NCI-H524 (cell line): ENCODE results near the gene NKAIN4.

Experiments
- DNase-seq, 2 experiments: peaks; one replicate each; lab custom pipeline; 2025; lab: John Stamatoyannopoulos, UW

The NKAIN4 gene

GRCh38 chr20:63274381-63275228, 20.3 kb upstream of the NKAIN4 start:
- no peak for DNase-seq

- DNase-seq: no peak
Measured at GRCh38 chr20:63273635-63274380, 19.5 kb upstream of the NKAIN4 start.

DNA sequence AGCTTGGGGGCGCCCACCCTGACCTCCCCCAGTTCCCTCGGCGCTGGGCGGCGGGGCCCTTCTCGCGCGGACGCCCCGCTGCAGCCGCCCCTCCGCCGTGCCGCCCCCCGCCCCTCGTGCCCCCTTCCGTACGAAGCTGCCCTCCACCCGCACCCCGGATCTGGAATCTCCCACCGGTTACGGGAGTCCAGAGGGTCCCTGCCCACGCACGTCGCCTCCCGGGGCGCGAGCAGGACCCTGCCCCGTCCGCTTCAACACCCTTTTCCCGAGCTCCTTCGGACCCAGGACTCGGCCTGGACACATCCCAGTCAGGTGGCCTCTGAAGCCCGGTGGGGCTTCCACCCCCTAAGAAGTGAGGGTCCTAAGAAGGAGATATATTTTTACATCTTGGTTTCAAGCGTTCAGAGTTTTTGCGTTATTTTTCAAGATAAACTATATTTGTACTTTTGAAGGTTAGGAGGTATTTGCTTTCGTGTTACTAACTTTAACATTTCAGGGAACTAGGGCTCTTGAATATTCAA, 18.9 kb upstream of the NKAIN4 start:
- DNase-seq: no peak

DNA sequence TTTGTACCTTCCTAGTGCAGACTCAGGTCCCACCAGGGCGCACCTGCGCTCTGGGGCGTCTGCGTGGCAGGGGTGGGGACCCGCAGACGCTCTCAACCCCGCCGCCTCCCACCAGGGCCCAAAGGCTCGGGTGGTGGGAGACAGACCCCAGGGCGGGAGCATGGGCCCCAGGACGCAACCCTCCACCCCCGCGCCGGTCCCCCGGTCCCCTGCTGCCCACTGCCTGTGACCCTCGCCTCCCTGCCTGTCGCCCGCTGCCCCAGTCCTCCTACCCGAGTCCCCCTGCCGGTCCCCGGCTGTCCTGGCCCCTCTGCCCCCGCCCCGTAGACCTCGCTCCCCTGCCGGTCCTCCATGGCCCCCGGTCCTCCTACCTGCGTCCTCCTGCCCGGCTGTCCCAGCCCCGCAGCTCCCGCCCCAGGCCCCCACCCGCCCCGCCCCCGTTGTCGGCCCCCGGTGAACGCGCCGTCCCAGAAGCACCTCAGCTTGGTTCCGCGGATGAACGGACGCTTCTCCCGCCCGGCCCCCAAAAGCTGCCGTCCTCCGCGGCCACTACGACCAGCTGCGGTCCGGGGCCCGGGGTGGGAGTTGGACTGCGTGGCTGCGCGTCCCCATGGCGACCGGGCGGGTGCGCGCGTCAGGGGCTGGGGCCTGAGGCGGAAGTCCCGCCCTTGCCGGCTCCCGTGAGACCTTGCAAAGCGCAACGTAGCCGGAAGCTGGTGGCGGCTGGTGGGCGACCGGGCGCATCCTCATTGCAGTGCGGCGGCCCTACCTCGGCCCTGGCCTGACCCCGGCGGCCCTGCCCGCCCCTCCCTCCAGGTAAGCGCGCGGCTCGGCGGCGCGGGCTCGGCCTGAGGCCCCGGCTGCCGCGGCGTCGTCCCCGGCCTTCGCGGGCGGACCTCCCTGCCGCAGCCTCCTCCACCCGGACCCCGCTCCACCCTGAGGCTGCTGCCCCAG, 18.1 kb upstream of the NKAIN4 start, which contains the start of gene ARFGAP1:
TSS of gene ARFGAP1 (plus strand) at position 709 of the 954 bp plus-strand sequence. CDS start 2,768 bp downstream, outside the sequence.
- DNase-seq: peak; percentile 41 to 80

- DNase-seq: no peak
Measured at GRCh38 chr20:63270606-63271325, 16.5 kb upstream of the NKAIN4 start.

- DNase-seq: no peak
Measured at GRCh38 chr20:63269724-63270123, 15.5 kb upstream of the NKAIN4 start.

DNA sequence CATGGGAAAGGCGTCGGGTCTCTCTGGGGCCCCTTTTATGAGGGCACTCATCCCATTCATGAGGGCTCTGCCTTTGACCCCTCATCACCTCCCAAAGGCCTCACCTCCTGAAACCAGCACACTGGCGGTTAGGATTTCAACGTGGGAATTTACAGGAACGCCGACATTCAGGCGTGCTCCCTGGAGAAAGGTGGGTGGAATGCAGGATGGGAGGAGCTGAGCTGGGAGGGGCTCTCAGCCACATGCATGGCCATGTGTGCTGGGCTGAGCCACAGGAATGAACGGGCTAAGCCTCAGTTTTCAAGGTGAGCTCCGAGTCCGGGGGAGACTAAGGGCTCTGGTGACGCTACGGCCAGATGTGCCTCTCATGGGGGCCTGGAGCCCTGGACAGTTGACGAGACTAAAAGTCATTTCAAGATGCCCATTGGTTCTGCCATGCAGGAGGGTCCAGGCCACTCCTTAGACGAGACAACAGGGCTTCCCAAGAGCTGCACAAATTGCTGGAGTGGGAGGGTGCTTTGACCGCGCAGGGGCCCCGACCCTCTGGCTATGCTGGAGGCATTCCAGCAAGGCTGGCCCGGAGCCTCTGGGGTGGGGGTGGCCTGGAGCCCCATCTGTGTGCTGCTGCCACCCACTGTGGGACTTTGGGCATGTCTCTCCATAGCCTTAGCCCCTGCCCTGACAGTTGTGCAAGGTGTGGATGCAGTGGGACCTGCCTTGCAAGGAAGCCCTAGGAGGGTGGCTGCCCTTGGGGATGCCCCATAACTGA, 14.6 kb upstream of the NKAIN4 start:
- DNase-seq: no peak

GRCh38 chr20:63268256-63268655, 14.0 kb upstream of the NKAIN4 start:
- peak; percentile 18 to 42 for DNase-seq

- DNase-seq: no peak
Measured at GRCh38 chr20:63267691-63268090, 13.4 kb upstream of the NKAIN4 start.

DNA sequence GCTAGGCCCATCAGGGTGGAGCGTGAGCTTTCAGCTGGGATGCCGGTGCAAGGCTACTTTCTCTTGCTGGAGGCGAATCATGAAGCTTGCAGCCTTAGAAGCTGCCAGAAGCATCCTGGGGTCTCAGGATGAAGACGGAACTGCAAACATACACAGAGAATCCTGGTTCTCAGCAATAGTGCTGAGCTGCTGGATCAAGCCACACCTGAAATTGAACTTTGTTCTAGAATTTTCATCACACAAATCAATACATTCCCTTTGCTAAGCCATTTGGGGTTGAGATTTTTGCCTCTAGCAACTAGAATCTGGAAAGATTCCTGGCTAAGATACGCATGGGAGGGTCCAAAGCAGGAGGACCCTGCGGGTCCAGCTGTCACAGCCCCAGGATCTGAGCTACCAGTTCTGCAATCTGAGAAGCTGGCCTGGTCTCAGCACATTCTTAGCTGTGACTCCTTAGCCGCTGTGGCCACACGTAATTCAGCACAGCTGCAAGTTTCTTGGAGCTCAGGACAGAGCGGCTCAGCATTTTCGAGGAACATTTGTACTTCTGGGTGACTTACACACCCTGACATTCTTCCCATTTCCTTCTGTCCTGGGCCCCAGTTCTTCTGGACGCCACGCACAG, 11.7 kb upstream of the NKAIN4 start:
- DNase-seq: no peak

DNA sequence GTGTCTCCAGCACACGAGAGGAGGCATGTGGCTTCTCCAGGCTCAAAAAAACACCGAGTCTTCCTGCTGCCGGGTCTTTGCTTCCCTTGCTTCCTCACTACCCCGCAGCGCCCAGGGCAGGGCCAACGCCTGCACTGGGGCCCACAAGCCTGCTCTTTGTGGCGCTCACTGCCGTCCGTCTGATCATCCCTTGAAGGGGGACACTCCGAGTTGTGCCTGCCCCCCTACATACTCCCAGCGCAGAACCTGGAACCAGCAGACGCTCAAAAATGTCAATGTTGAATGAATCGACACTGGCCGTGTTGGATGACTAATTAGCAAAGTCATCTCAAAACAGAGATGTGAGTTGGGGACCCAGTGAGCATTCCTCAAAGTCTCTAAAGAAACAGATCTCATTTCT, 10.3 kb upstream of the NKAIN4 start:
- DNase-seq: no peak

- no peak for DNase-seq
Measured at GRCh38 chr20:63264000-63264399, 9.7 kb upstream of the NKAIN4 start.

GRCh38 chr20:63262836-63263235, 8.6 kb upstream of the NKAIN4 start:
- DNase-seq: no peak

DNA sequence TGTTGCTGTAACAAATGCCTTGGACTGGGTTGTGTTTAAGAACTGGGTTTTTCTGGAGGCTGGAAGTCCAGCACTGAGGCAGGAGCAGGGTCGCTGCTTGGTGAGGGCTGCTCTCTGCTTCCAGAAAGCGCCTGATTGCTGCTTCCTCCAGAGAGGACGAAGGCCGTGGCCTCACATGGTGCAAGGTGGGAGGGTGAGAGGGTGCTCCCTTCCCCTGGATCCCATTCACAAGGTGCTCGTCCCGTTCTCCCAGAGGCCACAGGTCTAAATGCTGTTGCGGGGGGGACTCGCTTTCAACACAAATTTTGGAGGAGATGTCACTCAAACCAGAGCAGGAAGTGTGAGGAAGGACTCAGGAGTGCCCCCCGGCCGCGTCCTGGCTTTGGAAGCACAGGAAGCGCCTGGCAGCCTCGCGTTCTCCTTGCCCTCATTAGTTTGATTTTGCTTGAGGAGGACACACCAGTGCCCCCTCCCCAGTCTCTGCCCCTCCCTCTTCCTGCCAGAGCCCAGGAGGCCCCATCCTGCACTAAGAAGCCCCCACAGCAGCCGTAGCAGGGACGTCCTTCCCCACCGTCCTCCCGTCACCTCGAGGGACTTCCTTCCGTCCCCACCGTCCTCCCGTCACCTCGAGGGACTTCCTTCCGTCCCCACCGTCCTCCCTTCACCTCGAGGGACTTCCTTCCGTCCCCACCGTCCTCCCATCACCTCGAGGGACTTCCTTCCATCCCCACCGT, 7.7 kb upstream of the NKAIN4 start:
- no peak for DNase-seq

DNA sequence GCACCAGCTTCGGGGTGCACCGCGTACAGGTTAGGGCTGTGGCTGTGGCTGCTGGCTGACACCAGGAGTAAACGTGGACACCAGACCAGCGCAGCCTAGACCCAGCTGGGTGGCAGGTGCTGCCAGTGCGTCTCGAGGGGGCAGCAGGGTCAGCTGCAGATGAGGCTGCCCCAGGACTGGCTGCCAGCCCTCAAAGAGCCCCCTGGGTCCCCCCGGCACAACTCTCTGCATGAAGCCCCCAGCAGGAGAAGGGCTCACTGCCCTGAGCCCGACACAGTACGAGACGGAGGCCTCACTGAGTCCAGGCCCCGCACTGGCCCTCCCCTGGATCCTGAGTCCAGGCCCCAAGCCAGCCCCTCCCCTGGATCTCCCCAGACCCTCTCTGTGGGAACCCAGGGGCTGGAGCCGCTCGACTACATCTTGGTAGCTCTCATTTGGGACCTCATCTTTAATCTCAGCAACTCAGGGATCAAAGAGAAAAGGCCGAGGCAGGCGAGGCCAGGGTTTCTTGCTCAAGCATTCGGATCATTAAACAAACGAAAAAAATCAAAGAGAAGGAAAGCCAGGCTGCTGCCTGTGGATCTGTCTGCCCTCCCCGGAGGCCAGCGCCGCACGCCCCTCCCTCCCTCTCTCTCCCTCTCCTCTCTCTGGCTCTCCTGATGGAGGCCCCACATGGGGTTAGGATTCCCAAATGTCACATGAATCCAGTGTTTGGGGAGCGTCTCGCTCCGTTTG, 7.0 kb upstream of the NKAIN4 start:
- DNase-seq: no peak

DNA sequence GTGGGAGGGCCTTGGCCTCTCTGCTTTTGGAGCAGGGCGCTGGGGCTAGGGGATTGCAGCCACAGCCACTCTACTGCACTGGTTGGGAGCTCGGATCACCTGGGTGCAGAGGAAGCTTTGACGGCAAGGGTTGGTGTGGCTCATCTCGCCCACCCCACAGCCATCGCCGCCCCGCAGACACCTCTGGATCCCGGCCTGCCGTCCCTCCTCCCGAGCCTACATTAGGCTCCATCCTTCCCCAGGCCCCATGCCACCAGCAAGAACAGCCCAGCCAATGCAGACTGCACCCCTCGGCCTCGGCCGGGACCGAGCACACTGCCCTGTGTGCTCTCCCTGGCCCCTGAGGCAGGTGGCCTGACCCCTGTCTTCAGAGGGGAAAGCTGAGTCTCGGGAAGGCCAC, 6.3 kb upstream of the NKAIN4 start:
- DNase-seq: no peak

- no peak for DNase-seq
Measured at GRCh38 chr20:63259734-63260460, 5.6 kb upstream of the NKAIN4 start.

- no peak for DNase-seq
Measured at GRCh38 chr20:63258781-63259180, 4.5 kb upstream of the NKAIN4 start.
